HG03039 (cell line): ENCODE measurements around the gene FAM107A.

Experiments
- ATAC-seq: cut with Tn5 transposase; IDR thresholded peaks from one replicate; pipeline ENCODE4 v1.9.1; 2021; ENCODE audit warnings: mild to moderate bottlenecking, moderate library complexity; ENCODE audit not compliant: unreplicated experiment

The FAM107A gene

GRCh38 chr3:58520403-58521335, 56.5 kb downstream of the FAM107A start:
- ATAC-seq: no peak

GRCh38 chr3:58519668-58520402, 57.4 kb downstream of the FAM107A start:
- no peak for ATAC-seq

GRCh38 chr3:58518291-58518789, 58.9 kb downstream of the FAM107A start:
- no peak for ATAC-seq

GRCh38 chr3:58514405-58514804, 62.8 kb downstream of the FAM107A start:
- ATAC-seq: no peak
